ENCODE results near the gene SPNS3.

DNA sequence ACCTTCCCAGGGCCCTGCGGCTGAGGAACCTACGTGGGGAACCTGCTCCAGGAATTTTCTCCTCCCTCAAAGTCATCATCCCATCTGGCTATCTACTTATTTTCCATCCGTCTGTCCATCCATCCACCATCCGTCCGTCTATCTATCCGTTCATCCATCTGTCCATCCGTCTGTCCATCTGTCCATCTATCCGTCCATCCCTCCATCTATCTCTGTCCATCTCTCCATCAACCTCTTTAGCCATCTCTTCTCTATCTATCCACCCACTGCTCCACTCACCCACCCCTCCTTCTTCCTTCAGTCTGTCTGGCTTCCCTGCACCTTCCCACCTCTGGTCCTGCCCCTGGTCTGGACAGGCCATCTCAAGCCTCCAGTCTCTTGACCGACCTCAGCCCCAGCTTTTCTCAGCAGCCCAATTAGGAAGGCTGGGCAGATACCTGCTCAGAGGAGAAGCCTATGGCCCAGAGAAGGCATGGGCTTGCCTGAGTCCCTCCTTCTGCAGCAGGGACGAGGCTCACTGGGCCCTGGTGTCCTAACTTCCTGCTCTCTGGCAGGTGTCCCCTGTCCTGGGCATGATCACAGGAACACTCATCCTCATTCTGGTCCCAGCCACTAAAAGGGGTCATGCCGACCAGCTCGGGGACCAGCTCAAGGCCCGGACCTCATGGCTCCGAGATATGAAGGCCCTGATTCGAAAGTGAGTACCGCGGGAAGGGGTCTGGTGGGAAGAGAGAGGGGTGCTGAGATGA is 98.4 kb downstream of the SPNS3 start:
- TF ChIP-seq, protein P1, sequence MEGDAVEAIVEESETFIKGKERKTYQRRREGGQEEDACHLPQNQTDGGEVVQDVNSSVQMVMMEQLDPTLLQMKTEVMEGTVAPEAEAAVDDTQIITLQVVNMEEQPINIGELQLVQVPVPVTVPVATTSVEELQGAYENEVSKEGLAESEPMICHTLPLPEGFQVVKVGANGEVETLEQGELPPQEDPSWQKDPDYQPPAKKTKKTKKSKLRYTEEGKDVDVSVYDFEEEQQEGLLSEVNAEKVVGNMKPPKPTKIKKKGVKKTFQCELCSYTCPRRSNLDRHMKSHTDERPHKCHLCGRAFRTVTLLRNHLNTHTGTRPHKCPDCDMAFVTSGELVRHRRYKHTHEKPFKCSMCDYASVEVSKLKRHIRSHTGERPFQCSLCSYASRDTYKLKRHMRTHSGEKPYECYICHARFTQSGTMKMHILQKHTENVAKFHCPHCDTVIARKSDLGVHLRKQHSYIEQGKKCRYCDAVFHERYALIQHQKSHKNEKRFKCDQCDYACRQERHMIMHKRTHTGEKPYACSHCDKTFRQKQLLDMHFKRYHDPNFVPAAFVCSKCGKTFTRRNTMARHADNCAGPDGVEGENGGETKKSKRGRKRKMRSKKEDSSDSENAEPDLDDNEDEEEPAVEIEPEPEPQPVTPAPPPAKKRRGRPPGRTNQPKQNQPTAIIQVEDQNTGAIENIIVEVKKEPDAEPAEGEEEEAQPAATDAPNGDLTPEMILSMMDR (IDR thresholded peaks at IDR 0.05): no peak
- no peak for TF ChIP-seq EZH2 (IDR thresholded peaks at IDR 0.05; ENCODE audit: borderline replicate concordance, insufficient read depth, low read depth, low read length, poor library complexity, severe bottlenecking)

All from B cell (primary cell).